ENCODE data around the gene CPNE2.

Gene CPNE2

DNA sequence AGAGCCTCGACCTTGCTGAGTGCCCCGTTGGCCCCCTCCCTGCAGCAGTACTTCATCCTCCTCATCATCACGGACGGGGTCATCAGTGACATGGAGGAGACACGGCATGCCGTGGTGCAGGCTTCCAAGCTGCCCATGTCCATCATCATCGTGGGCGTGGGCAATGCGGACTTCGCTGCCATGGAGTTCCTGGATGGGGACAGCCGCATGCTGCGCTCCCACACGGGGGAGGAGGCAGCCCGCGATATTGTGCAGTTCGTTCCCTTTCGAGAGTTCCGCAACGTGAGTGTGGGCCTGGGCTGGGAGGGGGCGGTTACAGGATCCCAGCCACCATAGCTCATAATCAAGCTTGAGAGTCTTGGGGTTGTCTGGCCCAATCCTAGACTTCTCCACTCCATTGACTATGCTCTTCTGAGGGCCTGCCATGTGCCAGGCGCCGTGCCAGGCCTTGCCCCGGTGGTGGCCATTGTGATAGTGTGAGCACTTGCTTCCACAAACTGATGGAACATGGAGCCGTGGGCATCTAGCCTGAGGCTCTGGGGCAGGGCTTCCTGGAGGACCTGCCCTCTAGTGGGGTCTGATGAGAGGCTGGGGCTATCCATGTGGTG, 53.8 kb downstream of the CPNE2 start:
- no peak for DNase-seq

GRCh38 chr16:57146735-57147134, 54.4 kb downstream of the CPNE2 start:
- DNase-seq, result no peak

GRCh38 chr16:57147381-57148221, 55.2 kb downstream of the CPNE2 start:
- DNase-seq, result no peak

DNA sequence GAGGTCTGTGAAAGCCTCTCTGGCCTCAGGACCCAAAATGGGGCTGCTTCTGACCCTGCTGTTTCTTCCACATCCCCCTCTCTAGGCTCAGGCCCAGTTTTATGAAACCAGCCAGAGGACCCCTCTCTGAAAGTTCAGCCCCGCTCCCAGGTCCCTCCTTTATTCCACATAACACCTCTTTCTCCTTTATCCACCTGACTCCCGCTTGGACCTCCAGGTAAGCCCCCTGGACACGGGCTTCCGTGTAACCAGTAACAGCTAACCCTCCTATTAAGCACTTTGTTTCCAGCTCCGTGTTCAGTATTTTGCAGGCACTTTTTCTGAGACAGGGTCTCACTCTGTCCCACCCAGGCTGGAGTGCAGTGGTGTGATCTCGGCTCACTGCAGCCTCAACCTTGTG, 56.1 kb downstream of the CPNE2 start:
- DNase-seq, result no peak

DNA sequence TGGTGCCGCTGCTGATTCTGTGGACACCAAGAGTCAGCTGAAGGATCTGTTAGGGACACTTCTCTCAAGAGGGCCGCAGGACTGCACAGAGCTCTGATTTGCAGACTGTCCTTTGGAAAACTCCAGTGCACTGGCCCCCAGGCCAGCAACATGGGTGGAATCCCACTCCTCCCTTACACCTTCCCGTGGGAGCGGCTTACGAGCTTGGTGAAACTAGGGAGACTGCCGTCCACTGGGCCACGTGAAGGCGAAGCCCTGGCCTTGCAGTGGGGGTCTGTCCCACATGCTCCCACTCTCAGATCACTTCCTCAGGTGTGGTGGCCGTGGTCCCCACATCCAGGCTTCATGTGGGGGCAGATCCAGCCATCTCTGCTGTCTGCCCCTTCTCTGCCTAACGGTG, 57.0 kb downstream of the CPNE2 start:
- DNase-seq, result no peak

- no peak for DNase-seq
Observed at GRCh38 chr16:57150682-57151330, 58.4 kb downstream of the CPNE2 start.

DNA sequence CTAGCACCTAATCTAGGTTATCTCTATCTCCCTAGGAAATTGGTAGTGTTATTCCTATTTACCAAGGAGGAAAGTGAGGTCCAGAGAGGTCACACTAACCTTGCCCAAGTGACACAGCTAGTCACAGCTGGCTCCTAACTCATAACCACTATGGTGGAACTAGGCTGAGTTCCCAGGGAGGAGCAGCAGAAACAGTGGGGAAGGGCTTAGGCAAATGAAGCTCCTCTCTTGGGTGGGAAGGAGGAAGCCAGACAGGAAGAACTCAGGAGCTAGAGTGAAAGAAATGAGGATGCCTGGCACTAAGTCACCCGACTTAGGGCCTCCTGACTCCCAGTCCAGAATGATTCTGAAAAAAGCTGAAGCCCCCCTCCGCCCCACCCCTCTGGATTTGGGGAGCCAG, 59.0 kb downstream of the CPNE2 start:
- no peak for DNase-seq

- no peak for DNase-seq
Observed at GRCh38 chr16:57152096-57153093, 60.0 kb downstream of the CPNE2 start.

GRCh38 chr16:57153841-57154240, 61.5 kb downstream of the CPNE2 start:
- no peak for DNase-seq

DNA sequence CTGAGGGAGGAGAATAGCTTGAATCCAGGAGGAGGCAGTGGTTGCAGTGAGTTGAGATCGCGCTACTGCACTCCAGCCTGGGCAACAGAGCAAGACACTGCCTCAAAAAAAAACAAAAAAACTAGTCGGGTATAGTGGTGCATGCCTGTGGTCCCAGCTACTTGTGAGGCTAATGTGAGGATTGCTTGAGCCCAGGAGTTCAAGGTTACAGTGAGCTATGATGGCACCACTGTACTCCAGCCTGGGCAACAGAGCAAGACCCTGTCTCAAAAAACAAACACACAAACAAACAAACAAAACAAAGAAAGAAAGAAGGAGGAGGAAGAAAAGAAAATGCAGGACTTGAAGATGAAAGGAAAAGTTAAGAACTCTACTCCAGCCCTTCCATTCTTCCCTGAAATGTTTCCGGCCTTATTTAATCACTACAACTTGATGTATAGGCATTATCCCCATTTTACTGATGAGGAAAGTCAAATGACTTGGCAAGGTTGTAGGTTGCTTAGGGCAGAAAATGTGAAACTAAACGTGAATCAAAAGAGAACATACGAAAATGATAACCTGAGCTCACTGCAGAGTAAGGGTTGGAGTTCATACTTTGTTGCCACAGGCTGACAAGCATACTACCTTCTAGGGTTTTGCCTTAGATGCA, 63.4 kb downstream of the CPNE2 start:
- DNase-seq, result no peak

DNA sequence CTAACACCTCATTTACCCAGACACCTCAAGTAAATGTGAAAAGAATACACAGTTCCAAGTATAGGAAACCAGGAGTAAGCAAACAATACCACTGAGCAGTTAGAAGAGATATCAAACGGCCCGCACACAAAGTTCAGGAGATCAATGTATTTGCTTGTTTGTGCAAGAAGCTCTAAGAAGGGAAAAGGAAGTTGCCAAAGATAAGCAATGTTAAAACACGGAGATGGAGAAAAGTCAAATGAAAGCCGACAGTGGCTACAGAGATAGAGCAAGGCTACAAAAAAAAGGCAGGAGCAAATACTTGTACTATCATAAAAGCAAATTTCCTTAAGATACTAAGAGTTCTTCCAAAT, 63.9 kb downstream of the CPNE2 start:
- DNase-seq, result no peak

- no peak for DNase-seq
Observed at GRCh38 chr16:57157533-57157932, 65.2 kb downstream of the CPNE2 start.

GRCh38 chr16:57159447-57159846, 67.1 kb downstream of the CPNE2 start:
- no peak for DNase-seq

DNA sequence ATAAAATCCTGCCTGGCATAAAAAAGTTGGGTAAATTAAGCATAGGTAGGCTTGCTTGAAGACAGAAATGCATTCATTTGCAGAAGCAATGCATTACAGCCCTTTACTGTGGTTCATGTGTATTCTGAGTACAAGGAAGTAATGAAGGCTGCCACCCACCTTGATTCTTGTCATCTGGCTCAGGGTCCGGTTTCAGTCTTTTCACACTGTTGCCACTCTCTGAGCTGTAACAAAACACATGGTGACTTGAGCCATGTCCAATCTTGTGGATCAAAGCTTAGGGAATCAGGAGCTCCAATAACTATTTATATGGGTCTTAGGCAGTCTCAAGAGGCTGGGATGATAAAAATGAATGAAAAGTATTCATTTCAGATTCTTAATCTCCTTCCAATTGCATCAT, 71.5 kb downstream of the CPNE2 start:
- no peak for DNase-seq

DNA sequence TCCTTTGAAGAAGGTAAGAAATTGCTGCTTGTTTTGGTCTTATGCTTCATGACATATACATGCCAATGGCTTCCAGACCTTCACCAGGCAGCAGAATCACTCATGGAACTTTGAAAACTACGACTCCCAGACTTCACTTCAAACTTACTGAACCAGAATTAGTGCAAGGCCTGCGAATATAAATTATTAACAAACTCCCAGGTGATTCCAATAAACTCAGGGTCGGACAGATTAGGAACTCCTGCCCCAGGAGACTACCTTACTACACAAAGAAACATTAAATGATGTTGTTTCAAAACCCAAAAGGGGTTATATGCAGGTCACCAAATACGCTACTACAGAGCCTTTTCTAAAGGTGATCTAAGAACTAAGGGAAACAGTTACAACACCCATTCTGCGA, 73.1 kb downstream of the CPNE2 start:
- no peak for DNase-seq

DNA sequence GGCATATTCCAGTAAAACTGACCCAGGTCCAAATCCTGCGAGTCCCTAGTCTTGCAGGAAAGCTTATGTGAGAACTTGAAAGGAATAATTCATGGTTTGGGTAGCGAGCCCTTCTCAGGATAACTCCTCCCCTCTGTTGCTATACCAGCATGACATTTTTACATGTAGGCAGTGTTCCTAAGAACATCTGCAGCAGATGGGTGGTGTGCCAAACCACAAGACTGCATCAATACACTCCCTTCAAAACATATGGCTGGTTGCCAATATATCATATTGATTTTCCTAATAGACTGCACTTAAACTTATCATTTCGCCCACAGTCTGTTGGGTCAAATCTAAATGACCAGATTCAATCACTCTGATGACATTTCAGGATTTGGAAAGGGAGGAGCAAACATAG, 73.6 kb downstream of the CPNE2 start:
- no peak for DNase-seq

DNA sequence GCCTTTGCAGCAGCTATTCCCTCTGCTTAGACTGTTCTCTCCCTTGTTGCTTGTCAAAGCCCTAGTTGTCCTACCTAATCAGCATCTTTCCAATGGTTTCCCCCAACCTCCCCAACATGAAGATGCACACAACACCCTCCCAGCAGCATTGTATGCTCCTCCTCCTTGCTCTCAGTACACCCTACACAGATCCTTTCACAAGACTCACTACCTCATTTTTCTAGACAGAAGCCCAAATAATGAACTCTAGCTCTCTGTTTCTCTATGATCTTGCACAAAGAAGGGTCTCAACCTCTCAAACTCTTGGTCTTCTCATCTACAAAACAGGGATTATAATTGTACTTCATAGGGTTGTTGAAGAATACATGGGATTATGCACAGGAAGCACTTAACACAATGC, 74.1 kb downstream of the CPNE2 start:
- no peak for DNase-seq

- DNase-seq, result no peak
Observed at GRCh38 chr16:57166951-57167350, 74.6 kb downstream of the CPNE2 start.

DNA sequence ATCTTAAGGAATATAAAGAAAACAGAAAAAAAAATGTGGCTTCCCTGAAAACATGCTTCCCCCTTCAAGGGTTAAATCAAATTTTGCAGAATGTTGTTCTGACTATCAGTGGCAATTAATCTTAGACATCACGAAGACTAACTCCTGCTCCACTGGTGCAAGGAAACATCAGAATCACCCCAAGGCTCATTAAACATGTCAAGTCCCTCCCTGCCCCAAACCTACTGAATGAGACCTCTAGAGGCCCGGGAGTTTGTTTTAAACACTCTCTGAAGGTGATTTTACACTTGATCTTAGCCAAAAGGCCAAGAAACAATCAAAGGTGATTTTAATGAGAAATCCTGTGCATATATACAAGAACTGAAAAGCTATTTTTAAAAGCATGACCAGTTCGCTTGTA, 75.2 kb downstream of the CPNE2 start:
- DNase-seq, result no peak

DNA sequence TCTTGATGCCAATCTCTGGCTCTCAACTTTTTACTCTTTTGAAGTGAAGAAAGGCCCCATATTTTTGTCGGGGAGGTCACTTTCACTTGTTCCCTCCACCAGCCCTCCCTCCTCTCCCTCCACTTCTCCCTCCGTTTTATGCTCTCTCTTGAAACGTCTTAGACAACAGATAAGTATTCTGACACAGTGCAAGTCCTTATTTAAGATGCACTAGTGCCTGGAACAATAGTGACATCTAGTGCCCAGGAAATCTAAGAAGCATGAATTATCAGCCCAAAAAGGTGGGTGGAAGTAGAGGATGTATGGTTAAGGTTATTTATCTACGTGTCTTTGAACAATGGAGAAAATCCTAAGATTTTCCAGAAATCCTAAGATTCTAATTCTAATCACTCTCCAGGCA, 75.6 kb downstream of the CPNE2 start:
- DNase-seq, result no peak

- no peak for DNase-seq
Observed at GRCh38 chr16:57169327-57169726, 76.9 kb downstream of the CPNE2 start.

DNA sequence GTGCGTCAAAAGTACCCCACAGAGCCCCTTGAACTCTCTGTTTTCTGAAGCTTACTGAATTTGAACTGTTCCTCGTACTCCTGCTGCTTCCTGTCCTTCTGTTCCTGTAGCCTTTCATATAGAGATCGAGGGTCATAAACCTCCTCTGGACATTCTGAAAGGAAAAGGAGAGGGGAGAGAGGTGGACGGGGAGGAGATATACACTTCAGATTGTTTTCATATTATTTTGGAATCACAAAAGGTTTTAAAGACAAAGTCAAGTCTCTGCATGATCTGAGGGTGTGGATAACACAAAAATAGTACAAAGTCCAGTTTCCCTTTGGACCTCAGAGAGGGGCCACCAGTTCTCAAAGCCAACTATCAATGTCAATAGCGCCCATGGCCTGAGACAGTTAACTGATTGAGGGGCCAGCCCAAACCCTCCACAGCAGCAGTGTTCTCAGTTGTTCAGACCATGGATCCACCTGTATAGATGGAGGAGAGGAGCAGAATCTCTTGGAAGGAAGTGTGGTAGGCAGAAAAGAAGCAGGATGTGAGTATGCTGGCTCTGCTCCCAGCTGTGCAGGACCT, 80.4 kb downstream of the CPNE2 start:
- no peak for DNase-seq

Measured in NCI-H226 (cell line).